CD4-positive, CD25-positive, alpha-beta regulatory T cell (primary cell): Measurements from ENCODE around the gene FAM3B. TPM values are rescaled to one million over a fixed set of nuclear protein-coding genes. Genes with fewer than 3 reads are reported as not detected.
A peak's percentile ranks its signal among the peaks of the same experiment; 100 is the strongest.

ENCODE experiments used
- ATAC-seq, 2 donors: fragments of 150-1000 bp; cut with Tn5 transposase; one replicate each; pipeline ENCODE4 v1.10.0; 2021; ENCODE audit warnings: low read depth in 2 of 2, moderate number of reproducible peaks in 2 of 2, moderate library complexity in 1 of 2
- DNase-seq, 3 donors: peaks; one replicate each; pipeline versions ENCODE4 v3.0.0 to v3.0.0-alpha.2; 2012 to 2022; ENCODE audit warnings: mixed read lengths in 1 of 3
- H3K27ac ChIP-seq: one replicate; pipeline ENCODE4 v1.7.0; 2013; ENCODE audit warnings: mild to moderate bottlenecking, low read length; ENCODE audit not compliant: insufficient read depth, poor library complexity, severe bottlenecking
- H3K27me3 ChIP-seq: one replicate; pipeline ENCODE4 v1.7.0; 2013; ENCODE audit warnings: low read length; ENCODE audit not compliant: control insufficient read depth, insufficient read depth
- H3K36me3 ChIP-seq: one replicate; pipeline ENCODE4 v1.7.0; 2013; ENCODE audit warnings: mild to moderate bottlenecking, low read length, moderate library complexity; ENCODE audit not compliant: control insufficient read depth, insufficient read depth
- H3K4me1 ChIP-seq: 2 replicates; pipeline ENCODE4 v1.7.0; 2013; ENCODE audit warnings: mild to moderate bottlenecking, low read length; ENCODE audit not compliant: insufficient read depth, control insufficient read depth, poor library complexity, severe bottlenecking
- H3K4me3 ChIP-seq: one replicate; pipeline ENCODE4 v1.7.0; 2013; ENCODE audit warnings: low read depth, mild to moderate bottlenecking, low read length, moderate library complexity
- H3K9me3 ChIP-seq, 2 experiments: 1 replicate in 1 of 2; 2 replicates in 1 of 2; pipeline ENCODE4 v1.7.0; 2013; ENCODE audit warnings: low read length in 2 of 2, mild to moderate bottlenecking in 1 of 2, moderate library complexity in 1 of 2; ENCODE audit not compliant: control insufficient read depth in 2 of 2
- H3K27ac Mint-ChIP-seq, 3 donors: one replicate each; pipeline ENCODE4 v1.8.0; 2020 to 2022; ENCODE audit warnings: mild to moderate bottlenecking in 3 of 3, mixed read lengths in 3 of 3, moderate library complexity in 2 of 3
- H3K27me3 Mint-ChIP-seq: one replicate; pipeline ENCODE4 v1.8.0; 2022; ENCODE audit warnings: mild to moderate bottlenecking, mixed read lengths
- H3K36me3 Mint-ChIP-seq: one replicate; pipeline ENCODE4 v1.8.0; 2020; ENCODE audit warnings: mixed read lengths
- H3K4me1 Mint-ChIP-seq, 4 donors: one replicate each; pipeline ENCODE4 v1.8.0; 2020 to 2022; ENCODE audit warnings: mixed read lengths in 4 of 4, mild to moderate bottlenecking in 1 of 4
- H3K4me3 Mint-ChIP-seq, 4 donors: one replicate each; pipeline ENCODE4 v1.8.0; 2020 to 2022; ENCODE audit warnings: mild to moderate bottlenecking in 4 of 4, mixed read lengths in 4 of 4, moderate library complexity in 3 of 4
- H3K9me3 Mint-ChIP-seq, 7 donors: one replicate each; pipeline ENCODE4 v1.8.0; 2020 to 2022; ENCODE audit warnings: mixed read lengths in 7 of 7, mild to moderate bottlenecking in 3 of 7, moderate library complexity in 2 of 7
- polyA plus RNA-seq, 4 donors: library from polyadenylated mRNA; unstranded; fragments of 300-500 nt; fragmentation: Illumina TruSeq; gene quantifications; one replicate each; pipeline ENCODE4 v1.2.3, GENCODE V29; 2021
- total RNA-seq: library from RNA; stranded (reverse); gene quantifications from one replicate; pipeline ENCODE4 v1.2.3, GENCODE V29; 2022

Gene FAM3B
- total and polyA plus RNA-seq, 5 donors from 2014 or later, result not detected

DNA sequence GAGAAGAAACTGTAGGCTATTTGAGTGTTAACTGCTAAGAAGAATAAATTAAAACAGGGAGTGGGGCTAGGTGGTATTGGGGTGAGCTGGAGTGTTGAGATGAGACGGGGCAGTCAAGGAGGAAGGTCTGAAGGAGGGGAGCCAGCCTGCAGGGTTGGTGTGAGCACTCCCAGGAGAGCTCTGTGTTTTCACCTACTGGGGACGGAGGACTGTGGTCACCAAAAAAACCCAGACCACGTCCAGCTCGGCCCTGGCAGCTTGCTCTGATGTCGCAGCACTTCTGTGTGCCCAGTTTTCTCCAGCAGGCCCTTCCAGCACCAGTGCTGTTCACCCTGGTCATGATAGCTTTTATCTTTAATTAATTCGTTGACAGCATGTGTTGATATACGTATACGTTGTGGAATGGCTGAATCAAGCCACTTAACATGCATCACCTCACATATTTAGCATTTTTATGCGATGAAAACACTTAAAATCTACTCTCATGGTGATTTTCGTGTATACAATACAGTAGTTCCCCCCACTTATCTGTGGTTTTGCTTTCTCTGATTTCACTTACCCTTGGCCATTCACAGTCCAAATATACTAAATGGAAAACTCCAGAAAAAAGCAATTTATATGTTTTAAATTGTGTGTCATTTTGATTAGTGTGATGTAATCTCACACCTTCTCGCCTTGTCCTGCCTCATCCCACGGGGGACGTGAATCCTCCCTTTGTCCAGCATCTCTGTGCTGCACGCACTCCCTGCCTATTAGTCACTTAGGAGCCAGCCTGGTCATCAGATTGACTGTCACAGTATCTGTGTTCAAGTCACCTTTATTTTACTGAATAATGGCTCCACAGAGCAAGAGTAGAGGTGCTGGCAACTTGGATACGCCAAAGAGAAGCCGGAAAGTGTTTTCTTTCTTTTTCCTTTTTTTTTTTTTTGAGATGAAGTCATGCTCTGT, 12.3 kb downstream of the FAM3B start:
- Mint-ChIP-seq H3K36me3 (no peaks in the 10 kb centered on the region), H3K4me1 (no peaks in the 10 kb centered on the region), H3K27ac (no peak overlapping the region), H3K4me3 (no peak overlapping the region), H3K9me3 (peaks cover 0 to 6% (median 2%) of the 10 kb centered on the region in 7 donors), H3K27me3 (peaks cover 26% of the 10 kb centered on the region)
- Histone ChIP-seq H3K9me3 (peaks cover 0 to 1% of the 10 kb centered on the region in 2 experiments), H3K4me3 (no peak overlapping the region), H3K27ac (no peak overlapping the region), H3K4me1 (no peaks in the 10 kb centered on the region), H3K36me3 (no peaks in the 10 kb centered on the region), H3K27me3 (peaks cover 3% of the 10 kb centered on the region)
- ATAC-seq, result no peak
- DNase-seq, result no peak

DNA sequence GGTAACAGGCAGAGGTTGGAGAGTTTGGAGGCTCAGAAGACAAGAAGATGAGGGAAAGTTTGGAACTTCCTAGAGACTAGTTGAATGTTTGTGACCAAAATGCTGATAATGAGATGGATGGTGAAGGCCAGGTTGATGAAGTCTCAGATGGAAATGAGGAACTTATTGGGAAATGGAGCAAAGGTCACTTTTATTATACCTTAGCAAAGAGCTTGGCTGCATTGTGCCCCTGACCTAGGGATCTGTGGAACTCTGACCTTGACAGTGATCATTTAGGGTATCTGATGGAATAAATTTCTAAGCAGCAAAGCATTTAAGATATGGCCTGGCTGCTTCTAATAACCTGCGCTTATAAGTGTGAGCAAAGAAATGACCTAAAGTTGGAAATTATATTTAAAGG, 17.2 kb downstream of the FAM3B start:
- H3K9me3 Mint-ChIP-seq, result peaks cover 0 to 15% (median 2%) of the 10 kb centered on the region in 7 donors

DNA sequence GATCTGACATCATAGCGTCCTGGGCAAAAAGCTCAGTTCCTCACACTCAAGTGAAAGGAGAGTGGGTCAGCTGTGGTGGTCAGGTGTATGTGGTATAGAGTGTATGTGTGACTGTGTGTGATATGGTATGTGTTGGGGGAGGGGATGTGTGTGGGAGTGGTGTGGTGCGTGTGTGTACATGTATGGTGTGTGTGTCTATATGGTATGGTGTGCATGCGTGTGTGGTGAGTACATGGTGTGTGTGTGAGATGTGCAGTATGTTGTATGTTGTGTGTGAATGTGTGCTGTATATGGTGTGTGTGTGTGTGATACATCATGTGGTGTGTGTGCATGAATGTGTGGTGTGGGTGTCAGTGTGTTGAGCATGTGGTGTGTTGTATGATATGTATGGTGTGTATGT, 20.9 kb downstream of the FAM3B start:
- Histone ChIP-seq H3K4me3 (no peak overlapping the region), H3K27me3 (peaks cover 9% of the 10 kb centered on the region), H3K4me1 (no peaks in the 10 kb centered on the region), H3K36me3 (no peaks in the 10 kb centered on the region), H3K27ac (no peak overlapping the region), H3K9me3 (peaks cover 6% of the 10 kb centered on the region in 2 experiments)
- Mint-ChIP-seq H3K27me3 (peaks cover 22% of the 10 kb centered on the region), H3K36me3 (no peaks in the 10 kb centered on the region), H3K4me1 (no peaks in the 10 kb centered on the region), H3K27ac (no peak overlapping the region), H3K4me3 (no peak overlapping the region), H3K9me3 (peaks cover 2 to 18% (median 6%) of the 10 kb centered on the region in 7 donors)
- DNase-seq, result no peak
- no peak for ATAC-seq

More for the DNA sequence above, 17.2 kb downstream of the FAM3B start:
- H3K36me3 Mint-ChIP-seq, result no peaks in the 10 kb centered on the region
- no peak for ATAC-seq
- H3K36me3 ChIP-seq, result no peaks in the 10 kb centered on the region
- H3K4me3 ChIP-seq, result no peak overlapping the region
- H3K27me3 ChIP-seq, result peaks cover 3% of the 10 kb centered on the region
- H3K4me3 Mint-ChIP-seq, result no peak overlapping the region
- DNase-seq, result no peak
- H3K4me1 Mint-ChIP-seq, result no peaks in the 10 kb centered on the region
- H3K27ac Mint-ChIP-seq, result no peak overlapping the region
- H3K27ac ChIP-seq, result no peak overlapping the region
- peaks cover 26% of the 10 kb centered on the region for H3K27me3 Mint-ChIP-seq
- H3K9me3 ChIP-seq, result peaks cover 0 to 6% of the 10 kb centered on the region in 2 experiments
- no peaks in the 10 kb centered on the region for H3K4me1 ChIP-seq

DNA sequence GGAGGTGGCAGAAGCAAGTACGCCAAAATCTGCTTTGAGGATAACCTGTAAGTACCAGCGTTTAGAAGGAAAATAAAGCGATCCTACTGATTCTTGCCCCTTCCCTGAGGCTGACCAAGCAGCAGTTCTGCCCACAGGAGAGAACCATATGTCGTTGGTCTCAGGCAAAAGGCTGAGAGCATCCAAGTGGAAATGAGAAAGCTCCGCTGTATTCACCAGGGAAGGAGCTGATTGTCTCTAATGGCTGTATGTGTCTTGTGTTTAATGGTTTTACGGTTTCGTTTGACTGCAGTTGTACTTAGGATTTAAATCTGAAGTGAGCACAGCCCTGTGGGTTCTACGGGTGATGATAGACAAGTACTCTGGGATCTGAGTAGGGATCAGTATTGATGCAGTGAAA, 21.9 kb downstream of the FAM3B start:
- H3K36me3 ChIP-seq, result no peaks in the 10 kb centered on the region
- no peak for DNase-seq
- peaks cover 9% of the 10 kb centered on the region for H3K27me3 ChIP-seq
- no peak overlapping the region for H3K4me3 ChIP-seq
- Mint-ChIP-seq H3K36me3 (no peaks in the 10 kb centered on the region), H3K4me1 (no peaks in the 10 kb centered on the region), H3K27ac (peak overlapping the region in 1 of 3 donors; percentile 46), H3K9me3 (peaks cover 2 to 18% (median 6%) of the 10 kb centered on the region in 7 donors), H3K4me3 (no peak overlapping the region), H3K27me3 (peaks cover 19% of the 10 kb centered on the region)
- no peak for ATAC-seq
- no peaks in the 10 kb centered on the region for H3K4me1 ChIP-seq
- H3K9me3 ChIP-seq, result peaks cover 6% of the 10 kb centered on the region in 2 experiments
- no peak overlapping the region for H3K27ac ChIP-seq

DNA sequence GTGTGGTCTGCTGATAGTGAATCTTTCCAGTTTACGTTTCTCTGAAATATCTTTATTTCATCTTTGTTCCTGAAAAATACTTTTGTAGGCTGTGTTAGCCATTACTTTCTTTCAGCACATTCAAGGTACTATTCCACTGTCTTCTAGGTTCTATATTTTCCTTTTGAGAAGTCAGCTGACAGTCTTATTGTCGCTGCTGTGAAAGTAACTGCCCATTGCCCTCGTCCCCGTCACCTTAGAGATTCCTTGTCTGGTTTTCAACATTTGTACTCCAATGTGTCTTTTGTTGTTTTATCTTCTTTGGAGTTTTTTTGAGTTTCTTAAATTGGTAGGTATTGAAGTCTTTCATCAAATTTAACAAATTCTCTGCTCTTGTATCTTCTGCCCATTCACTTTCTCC, 25.4 kb downstream of the FAM3B start:
- H3K36me3 ChIP-seq, result no peaks in the 10 kb centered on the region
- H3K4me1 ChIP-seq, result no peaks in the 10 kb centered on the region
- no peak overlapping the region for H3K4me3 Mint-ChIP-seq
- peaks cover 0 to 6% of the 10 kb centered on the region in 2 experiments for H3K9me3 ChIP-seq
- peaks cover 0 to 7% (median 3%) of the 10 kb centered on the region in 7 donors for H3K9me3 Mint-ChIP-seq
- H3K4me3 ChIP-seq, result no peak overlapping the region
- DNase-seq, result no peak
- no peaks in the 10 kb centered on the region for H3K36me3 Mint-ChIP-seq
- H3K27me3 Mint-ChIP-seq, result peaks cover 23% of the 10 kb centered on the region
- H3K27ac ChIP-seq, result no peak overlapping the region
- ATAC-seq, result no peak
- H3K27ac Mint-ChIP-seq, result no peak overlapping the region
- H3K27me3 ChIP-seq, result peaks cover 8% of the 10 kb centered on the region
- H3K4me1 Mint-ChIP-seq, result no peaks in the 10 kb centered on the region

DNA sequence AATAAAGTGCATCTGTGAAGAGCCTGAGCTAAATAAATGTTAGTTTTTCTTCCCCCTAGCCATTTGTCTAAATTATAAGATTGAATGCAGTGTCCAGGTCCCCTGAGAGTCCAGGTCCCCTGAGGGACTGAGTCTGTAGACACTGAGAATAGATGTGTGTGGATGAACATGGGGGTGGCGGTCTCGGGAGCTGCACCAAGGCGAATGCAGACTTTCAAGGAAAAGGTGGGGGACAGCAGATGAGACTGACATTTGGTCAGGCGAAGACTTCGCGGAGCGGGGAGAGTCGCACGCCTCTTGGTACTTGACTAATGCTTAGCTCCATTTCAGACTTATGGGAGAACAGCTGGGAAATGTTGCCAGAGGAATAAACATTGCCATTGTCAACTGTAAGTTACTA, 27.5 kb downstream of the FAM3B start:
- DNase-seq (no peak), ATAC-seq (no peak)
- Histone ChIP-seq H3K9me3 (peaks cover 0 to 6% of the 10 kb centered on the region in 2 experiments), H3K27ac (no peak overlapping the region), H3K36me3 (no peaks in the 10 kb centered on the region), H3K4me1 (no peaks in the 10 kb centered on the region), H3K4me3 (no peak overlapping the region), H3K27me3 (peaks cover 8% of the 10 kb centered on the region)
- H3K9me3 Mint-ChIP-seq, result peaks cover 0 to 7% (median 3%) of the 10 kb centered on the region in 7 donors
- no peaks in the 10 kb centered on the region for H3K36me3 Mint-ChIP-seq
- no peak overlapping the region for H3K4me3 Mint-ChIP-seq
- no peak overlapping the region for H3K27ac Mint-ChIP-seq
- no peaks in the 10 kb centered on the region for H3K4me1 Mint-ChIP-seq
- peaks cover 23% of the 10 kb centered on the region for H3K27me3 Mint-ChIP-seq

DNA sequence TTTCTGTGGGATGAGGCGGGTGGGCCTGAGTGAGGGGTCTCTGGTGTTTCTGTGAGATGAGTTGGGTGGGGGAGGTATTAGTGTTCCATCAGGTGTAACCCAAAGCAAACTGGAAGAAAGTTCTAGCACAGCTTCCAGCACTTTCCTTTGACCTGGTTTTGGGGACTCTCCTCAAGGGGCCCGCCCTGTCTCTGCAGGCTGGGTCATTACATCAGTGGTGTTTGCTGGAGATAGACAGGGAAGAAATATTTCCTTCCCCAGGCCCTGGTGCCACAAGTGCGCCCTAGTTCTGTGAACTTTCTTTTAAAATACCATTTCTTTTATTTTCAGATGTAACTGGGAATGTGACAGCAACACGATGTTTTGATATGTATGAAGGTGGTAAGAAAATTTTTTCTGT, 28.8 kb downstream of the FAM3B start:
- Mint-ChIP-seq H3K9me3 (peaks cover 0 to 7% (median 3%) of the 10 kb centered on the region in 7 donors), H3K36me3 (no peaks in the 10 kb centered on the region), H3K27me3 (peaks cover 29% of the 10 kb centered on the region), H3K4me3 (no peak overlapping the region), H3K27ac (no peak overlapping the region), H3K4me1 (no peaks in the 10 kb centered on the region)
- Histone ChIP-seq H3K9me3 (peaks cover 0 to 6% of the 10 kb centered on the region in 2 experiments), H3K36me3 (no peaks in the 10 kb centered on the region), H3K27ac (no peak overlapping the region), H3K4me3 (no peak overlapping the region), H3K27me3 (peaks cover 8% of the 10 kb centered on the region), H3K4me1 (no peaks in the 10 kb centered on the region)
- ATAC-seq, result no peak
- DNase-seq, result no peak
